ENCODE results near the gene GPAM.

GPAM gene

GRCh38 chr10:112177247-112177646 is 6.3 kb downstream of the GPAM start:
- Histone ChIP-seq H3K4me1 (peaks cover 0 to 25% (median under 1%) of the 10 kb centered on the region in 4 donors), H3K4me3 (no peak overlapping the region), H3K27me3 (no peaks in the 10 kb centered on the region), H3K27ac (peak overlapping the region; percentile 19 to 50), H3K36me3 (peaks cover 19 to 73% (median 37%) of the 10 kb centered on the region in 3 donors), H3K9me3 (no peaks in the 10 kb centered on the region)
- no peak for DNase-seq
- TF ChIP-seq CTCF (IDR thresholded peaks at IDR 0.05), result no peak
- intact Hi-C loops (cut with DNase I; ENCODE audit: low total_unique reads), result no loop called here

GRCh38 chr10:112176543-112176942 is 7.0 kb downstream of the GPAM start:
- peaks cover 19 to 80% (median 44%) of the 10 kb centered on the region in 3 donors for H3K36me3 ChIP-seq

GRCh38 chr10:112175409-112175808 is 8.2 kb downstream of the GPAM start:
- H3K27me3 ChIP-seq, result no peaks in the 10 kb centered on the region
- no peak overlapping the region for H3K4me3 ChIP-seq
- H3K27ac ChIP-seq, result no peak overlapping the region
- no peak for DNase-seq
- no peaks in the 10 kb centered on the region for H3K9me3 ChIP-seq
- peaks cover 23 to 86% (median 51%) of the 10 kb centered on the region in 3 donors for H3K36me3 ChIP-seq
- intact Hi-C loops (cut with DNase I; ENCODE audit: low total_unique reads), result no loop called here
- no peak for TF ChIP-seq CTCF (IDR thresholded peaks at IDR 0.05)
- peaks cover 0 to 24% (median 0%) of the 10 kb centered on the region in 4 donors for H3K4me1 ChIP-seq

More at GRCh38 chr10:112176543-112176942, 7.0 kb downstream of the GPAM start:
- peaks cover 0 to 24% (median 0%) of the 10 kb centered on the region in 4 donors for H3K4me1 ChIP-seq
- peak overlapping the region in 1 of 2 donors; percentile 19 for H3K27ac ChIP-seq
- TF ChIP-seq CTCF (IDR thresholded peaks at IDR 0.05), result no peak
- no peaks in the 10 kb centered on the region for H3K27me3 ChIP-seq
- H3K9me3 ChIP-seq, result no peaks in the 10 kb centered on the region
- no peak for DNase-seq
- intact Hi-C loops (cut with DNase I; ENCODE audit: low total_unique reads), result no loop called here
- no peak overlapping the region for H3K4me3 ChIP-seq

GRCh38 chr10:112173206-112173605 is 10.4 kb downstream of the GPAM start:
- no peaks in the 10 kb centered on the region for H3K27me3 ChIP-seq
- no peak for TF ChIP-seq CTCF (IDR thresholded peaks at IDR 0.05)

GRCh38 chr10:112168733-112169132 is 14.8 kb downstream of the GPAM start:
- no peaks in the 10 kb centered on the region for H3K9me3 ChIP-seq
- intact Hi-C loops (cut with DNase I; ENCODE audit: low total_unique reads), result no loop called here
- H3K4me1 ChIP-seq, result peaks cover 0 to 11% (median 0%) of the 10 kb centered on the region in 4 donors
- no peaks in the 10 kb centered on the region for H3K27me3 ChIP-seq
- no peak for DNase-seq
- no peak for TF ChIP-seq CTCF (IDR thresholded peaks at IDR 0.05)
- H3K36me3 ChIP-seq, result peaks cover 46 to 95% (median 82%) of the 10 kb centered on the region in 3 donors
- no peak overlapping the region for H3K27ac ChIP-seq
- no peak overlapping the region for H3K4me3 ChIP-seq

More at GRCh38 chr10:112173206-112173605, 10.4 kb downstream of the GPAM start:
- DNase-seq, result no peak
- no peak overlapping the region for H3K27ac ChIP-seq
- no peak overlapping the region for H3K4me3 ChIP-seq
- H3K36me3 ChIP-seq, result peaks cover 36 to 90% (median 58%) of the 10 kb centered on the region in 3 donors
- intact Hi-C loops (cut with DNase I; ENCODE audit: low total_unique reads), result no loop called here
- H3K4me1 ChIP-seq, result peaks cover 0 to 24% (median 0%) of the 10 kb centered on the region in 4 donors
- no peaks in the 10 kb centered on the region for H3K9me3 ChIP-seq

- H3K4me1 ChIP-seq, result no peaks in the 10 kb centered on the region
- no peak for DNase-seq
- no peaks in the 10 kb centered on the region for H3K9me3 ChIP-seq
- no peaks in the 10 kb centered on the region for H3K27me3 ChIP-seq
- no peak overlapping the region for H3K27ac ChIP-seq
- peaks cover 59 to 95% (median 82%) of the 10 kb centered on the region in 3 donors for H3K36me3 ChIP-seq
- TF ChIP-seq CTCF (IDR thresholded peaks at IDR 0.05), result no peak
- intact Hi-C loops (cut with DNase I; ENCODE audit: low total_unique reads), result no loop called here
- H3K4me3 ChIP-seq, result no peak overlapping the region
Measured at GRCh38 chr10:112166800-112167199, 16.8 kb downstream of the GPAM start.
